ENCODE results near the gene SYT7.

SYT7 gene

DNA sequence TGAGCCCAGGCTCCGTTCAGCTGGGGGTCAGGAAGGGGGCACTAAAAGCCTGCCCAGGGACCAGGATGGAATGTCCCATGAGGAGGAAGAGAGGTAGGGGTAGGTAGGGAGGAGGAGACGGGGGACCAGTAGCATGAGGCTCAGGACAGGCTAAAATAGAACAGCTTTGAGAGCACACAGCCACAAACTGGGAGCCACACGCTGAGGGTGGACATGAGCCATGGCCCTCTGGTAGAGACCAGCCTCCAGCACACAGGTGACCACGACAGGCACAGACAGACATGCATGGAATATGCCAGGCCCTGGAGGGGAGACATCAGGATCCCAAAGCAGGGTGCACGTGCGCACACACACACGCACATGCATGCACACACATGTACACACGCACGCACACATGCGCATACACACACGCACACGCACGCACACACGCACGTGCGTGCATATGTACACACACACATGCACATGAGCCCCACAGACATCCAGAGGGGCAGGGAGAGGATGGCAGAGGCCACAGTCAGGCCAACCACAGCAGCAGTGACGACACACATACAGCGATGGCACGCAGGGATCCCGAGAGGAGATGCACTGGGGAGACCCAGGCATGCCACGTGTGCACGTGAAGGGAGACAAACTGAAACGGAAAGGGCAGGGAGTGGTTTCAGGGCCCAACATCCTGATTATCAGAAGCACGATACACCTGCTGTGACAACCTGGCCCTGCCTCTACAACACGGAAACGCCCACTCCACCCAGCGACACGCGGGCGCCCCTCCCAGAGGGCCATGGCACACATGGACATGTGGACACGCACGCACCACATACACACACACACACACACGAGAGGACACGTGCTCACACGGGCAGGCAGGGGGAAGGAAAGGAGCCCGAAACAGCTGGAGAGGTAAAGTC is 46.6 kb downstream of the SYT7 start:
- no peak for TF ChIP-seq CTCF (conservative IDR thresholded peaks at IDR 0.05)
- peak overlapping the region; percentile 3; the same call in 1 of the 2 replicates for H3K27ac ChIP-seq

- peak overlapping the region; percentile 5; the same call in 1 of the 2 replicates for H3K27ac ChIP-seq
- TF ChIP-seq CTCF (conservative IDR thresholded peaks at IDR 0.05): no peak
Observed at GRCh38 chr11:61533401-61533800, 47.5 kb downstream of the SYT7 start.

- peak overlapping the region; percentile 5; the same call in 1 of the 2 replicates for H3K27ac ChIP-seq
- TF ChIP-seq CTCF (conservative IDR thresholded peaks at IDR 0.05): no peak
Observed at GRCh38 chr11:61533039-61533375, 47.9 kb downstream of the SYT7 start.

- TF ChIP-seq CTCF (conservative IDR thresholded peaks at IDR 0.05): peak; percentile 86
- H3K27ac ChIP-seq: peak overlapping the region; percentile 5; the same call in 1 of the 2 replicates
Observed at GRCh38 chr11:61532134-61533038, 48.5 kb downstream of the SYT7 start.

GRCh38 chr11:61531044-61531443 is 49.8 kb downstream of the SYT7 start:
- no peak overlapping the region for H3K27ac ChIP-seq
- no peak for TF ChIP-seq CTCF (conservative IDR thresholded peaks at IDR 0.05)

- no peak for TF ChIP-seq CTCF (conservative IDR thresholded peaks at IDR 0.05)
- no peak overlapping the region for H3K27ac ChIP-seq
Observed at GRCh38 chr11:61529537-61530225, 51.2 kb downstream of the SYT7 start.
